SK-MEL-5 (cell line): ENCODE measurements around the gene SLC25A48. TPM values are rescaled to one million over a fixed set of nuclear protein-coding genes. Genes with fewer than 3 reads are reported as not detected.

Experiments used
- DNase-seq: peaks from one replicate; pipeline ENCODE4 v3.0.0-alpha.2; 2016; ENCODE audit warnings: low read depth, low spot score
- in situ Hi-C: cut with HindIII; loops from 2 replicates; pipeline ENCODE4 v1.10.0; 2016; ENCODE audit warnings: low sequenced_read_pairs, high pct_unique_total_duplicates, low pct_unique_long_range_greater_than_20kb
- polyA plus RNA-seq, 2 experiments: library from polyadenylated mRNA; depleted of rRNA; stranded (reverse); fragments of >200 nt; gene quantifications; 2 replicates each; pipeline ENCODE4 v1.2.3, GENCODE V29; 2015
- total RNA-seq: library from RNA; depleted of rRNA; stranded (reverse); fragments of >200 nt; shearing (Covaris generic); gene quantifications from 2 replicates; pipeline ENCODE4 v1.2.3, GENCODE V29; 2014; rRNA removed

The SLC25A48 gene, protein sequence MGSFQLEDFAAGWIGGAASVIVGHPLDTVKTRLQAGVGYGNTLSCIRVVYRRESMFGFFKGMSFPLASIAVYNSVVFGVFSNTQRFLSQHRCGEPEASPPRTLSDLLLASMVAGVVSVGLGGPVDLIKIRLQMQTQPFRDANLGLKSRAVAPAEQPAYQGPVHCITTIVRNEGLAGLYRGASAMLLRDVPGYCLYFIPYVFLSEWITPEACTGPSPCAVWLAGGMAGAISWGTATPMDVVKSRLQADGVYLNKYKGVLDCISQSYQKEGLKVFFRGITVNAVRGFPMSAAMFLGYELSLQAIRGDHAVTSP
- 0.05 TPM in 1 of 2 replicates, not detected in the other for total RNA-seq
- not detected in 2 replicates for polyA plus RNA-seq (2015; cell fraction: cytosol; rRNA removed)
- polyA plus RNA-seq (2015; cell fraction: nucleus; rRNA removed): not detected in 2 replicates

DNA sequence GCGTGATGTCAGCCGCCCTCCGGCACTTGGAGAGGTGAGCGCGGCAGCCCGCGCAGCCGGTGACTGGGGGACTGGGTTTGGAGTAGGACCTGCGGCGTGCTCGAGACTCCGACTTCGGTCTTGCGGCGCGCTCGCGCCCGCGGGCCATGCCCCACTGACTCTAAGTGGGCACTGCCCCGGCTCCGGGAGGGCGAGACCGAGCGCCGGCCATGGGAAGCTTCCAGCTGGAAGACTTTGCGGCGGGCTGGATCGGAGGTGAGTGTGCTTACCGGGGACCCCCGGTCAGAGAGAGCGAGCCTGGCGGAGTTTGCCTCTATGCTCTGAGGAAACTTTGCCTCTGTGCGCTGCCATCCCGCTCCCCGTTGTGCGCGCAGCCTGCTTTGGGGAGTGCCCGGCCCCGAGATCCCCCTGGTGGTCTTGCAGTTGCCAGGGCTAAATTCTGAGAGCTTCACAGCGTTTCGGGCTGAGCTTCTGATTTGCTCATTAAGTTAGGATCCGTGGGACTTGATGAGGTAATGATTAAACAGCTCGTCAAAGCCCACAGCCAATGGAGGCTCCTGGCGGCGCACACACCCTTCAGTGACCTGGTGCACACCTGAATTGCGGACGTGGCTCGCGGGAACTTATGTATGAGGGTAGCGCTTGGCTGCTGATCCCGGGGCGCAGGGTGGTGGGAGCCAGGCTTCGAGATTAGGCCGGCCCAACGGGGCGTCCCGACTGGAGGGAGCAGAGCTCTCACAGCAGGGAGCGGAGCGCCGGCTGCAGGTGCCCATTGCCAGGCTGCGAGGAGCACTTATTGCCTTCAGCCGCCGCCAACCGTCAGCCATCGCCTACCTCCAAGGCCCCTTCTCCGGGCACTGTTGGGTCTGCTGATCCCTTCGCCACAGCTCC lies at the start of gene SLC25A48:
Gene SLC25A48, plus strand, starts transcription at position 25 of the 891 bp plus-strand sequence. Its CDS starts 185 bp downstream, at position 210.
- DNase-seq: no peak
- in situ Hi-C loops: loop anchor here (25.0 kb wide), 2 partner anchors 273 to 373 kb away; partner anchors contain the start of gene TIFAB

DNA sequence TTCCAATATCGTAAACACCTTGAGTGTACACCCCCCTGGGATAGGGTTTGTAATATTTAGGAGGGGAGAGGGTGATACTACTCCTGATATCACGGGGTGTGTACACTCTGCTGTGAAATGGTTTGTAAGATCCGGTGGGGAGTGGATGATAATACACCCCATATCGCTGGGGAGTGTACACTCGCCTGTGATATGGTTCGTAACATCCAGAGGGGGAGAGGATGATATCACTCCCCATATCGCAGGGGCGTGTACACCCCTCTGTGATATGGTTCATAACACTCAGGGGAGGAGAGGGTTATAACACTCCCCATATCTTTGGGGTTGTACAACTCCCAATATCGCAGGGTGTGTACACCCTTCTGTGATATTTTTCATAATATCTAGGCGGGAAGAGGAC lies 33.8 kb upstream of the SLC25A48 start:
- DNase-seq: no peak
- in situ Hi-C loops: no loop called here

DNA sequence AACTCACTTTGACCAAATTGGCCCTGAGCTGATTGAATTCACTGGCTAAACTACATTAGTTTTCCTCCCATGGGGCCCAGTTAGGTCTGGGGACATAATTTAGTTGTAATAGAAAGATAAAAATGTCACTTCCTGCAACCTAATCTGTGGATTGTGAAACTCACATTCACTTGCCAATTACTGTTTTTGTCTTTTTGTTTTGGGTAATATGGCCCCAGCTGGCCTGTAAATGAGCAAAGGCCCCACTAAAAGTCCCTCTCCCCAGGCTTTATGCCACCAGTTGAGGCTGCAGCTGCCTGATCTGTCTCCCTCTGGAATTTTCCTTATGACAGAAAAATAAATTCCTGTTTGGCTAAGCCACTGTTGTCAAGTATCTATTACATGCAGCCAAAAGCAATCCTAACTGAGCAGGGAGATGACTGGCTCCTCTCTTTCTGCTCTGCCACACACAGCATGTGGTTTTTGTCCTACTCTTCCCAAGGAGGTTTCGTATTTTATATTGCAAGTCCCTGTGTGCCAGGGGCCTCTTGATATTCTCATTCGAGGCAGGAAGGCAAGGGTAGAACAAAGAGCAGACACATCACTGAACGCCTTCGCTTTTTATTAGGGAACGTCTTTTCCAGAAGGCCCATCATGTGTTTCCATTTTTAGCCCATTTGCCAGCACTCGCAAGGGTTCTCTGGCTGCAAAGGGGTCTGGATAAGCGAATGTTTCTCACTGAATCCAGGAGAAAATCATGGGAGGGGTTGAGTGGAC lies 24.1 kb upstream of the SLC25A48 start:
- in situ Hi-C loops: no loop called here
- DNase-seq: no peak

DNA sequence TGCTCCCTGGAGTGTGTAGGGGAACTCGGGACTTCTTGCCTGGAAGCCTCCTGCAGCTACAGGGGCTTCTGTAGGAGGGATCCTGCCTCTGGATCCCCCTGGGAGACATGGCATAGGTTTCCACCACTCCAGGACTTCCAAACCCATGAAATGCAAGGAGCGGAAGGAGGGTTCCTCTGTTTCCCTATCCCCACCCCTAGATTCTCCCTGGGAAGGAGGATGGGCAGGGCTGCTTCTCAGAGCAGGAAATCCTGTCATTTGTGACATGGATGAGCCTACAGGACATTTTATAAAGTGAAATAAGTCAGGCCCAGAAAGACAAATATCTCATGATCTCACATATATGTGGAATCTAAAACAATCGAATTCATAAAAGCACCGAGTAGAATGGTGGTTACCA lies 23.5 kb upstream of the SLC25A48 start:
- no peak for DNase-seq
- in situ Hi-C loops: no loop called here

DNA sequence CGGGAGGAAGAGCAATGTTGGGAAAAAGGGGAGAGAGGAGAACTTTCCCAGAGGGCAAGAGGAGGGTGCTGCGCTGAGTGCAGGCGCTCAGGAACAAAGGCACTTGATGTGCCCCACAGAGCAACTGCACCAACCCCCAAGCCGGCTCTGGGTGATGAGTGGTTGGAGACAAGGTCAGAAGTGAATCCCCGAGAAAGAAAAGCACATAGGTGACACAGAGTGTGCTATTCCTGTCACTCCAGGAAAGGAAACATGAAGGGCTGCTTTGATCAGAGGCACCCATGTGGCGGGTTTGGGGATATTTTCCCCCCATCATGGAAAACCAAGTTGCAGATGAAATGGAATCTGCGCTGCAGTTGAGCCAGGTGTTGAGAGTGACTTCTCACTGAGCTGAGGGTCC lies 20.7 kb upstream of the SLC25A48 start:
- DNase-seq: no peak
- in situ Hi-C loops: no loop called here

DNA sequence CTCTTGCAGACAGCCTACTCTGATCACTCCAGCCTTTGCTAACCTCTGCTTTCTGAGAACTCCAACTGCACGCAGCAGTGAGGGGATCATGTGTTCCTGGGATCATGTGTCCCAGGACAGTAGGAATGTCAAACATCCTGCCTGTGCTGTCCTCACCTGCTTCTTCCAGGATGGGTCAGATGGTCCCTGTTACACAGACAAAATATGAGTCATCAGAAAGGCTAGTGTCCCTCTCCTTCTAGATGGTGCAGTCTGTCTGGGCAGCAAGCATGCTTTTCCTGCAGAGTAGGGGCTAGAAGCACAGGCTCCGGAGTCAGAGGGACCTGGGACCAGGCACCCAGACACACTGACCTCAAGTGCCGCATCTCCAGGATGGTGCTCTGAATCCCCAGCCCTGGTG lies 20.1 kb upstream of the SLC25A48 start:
- in situ Hi-C loops: no loop called here
- no peak for DNase-seq

DNA sequence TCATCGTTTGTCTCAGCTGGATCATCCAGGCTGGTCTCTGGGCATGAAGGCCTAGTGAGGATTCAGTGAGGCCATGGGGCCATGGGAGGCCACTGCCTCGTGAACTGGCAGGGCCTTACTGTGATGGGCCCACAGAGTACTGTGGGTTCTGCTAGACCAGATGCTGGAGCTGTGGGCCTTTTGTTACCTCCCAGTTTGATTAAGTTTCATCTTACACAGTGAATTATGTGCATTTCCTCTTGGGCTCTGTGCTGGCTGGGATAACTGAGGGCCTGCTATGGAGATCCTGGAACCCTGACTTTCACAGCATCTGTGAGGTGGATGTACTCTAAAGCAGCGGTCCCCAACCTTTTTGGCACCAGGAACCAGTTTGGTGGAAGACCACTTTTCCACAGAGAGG lies 19.7 kb upstream of the SLC25A48 start:
- in situ Hi-C loops: no loop called here

DNA sequence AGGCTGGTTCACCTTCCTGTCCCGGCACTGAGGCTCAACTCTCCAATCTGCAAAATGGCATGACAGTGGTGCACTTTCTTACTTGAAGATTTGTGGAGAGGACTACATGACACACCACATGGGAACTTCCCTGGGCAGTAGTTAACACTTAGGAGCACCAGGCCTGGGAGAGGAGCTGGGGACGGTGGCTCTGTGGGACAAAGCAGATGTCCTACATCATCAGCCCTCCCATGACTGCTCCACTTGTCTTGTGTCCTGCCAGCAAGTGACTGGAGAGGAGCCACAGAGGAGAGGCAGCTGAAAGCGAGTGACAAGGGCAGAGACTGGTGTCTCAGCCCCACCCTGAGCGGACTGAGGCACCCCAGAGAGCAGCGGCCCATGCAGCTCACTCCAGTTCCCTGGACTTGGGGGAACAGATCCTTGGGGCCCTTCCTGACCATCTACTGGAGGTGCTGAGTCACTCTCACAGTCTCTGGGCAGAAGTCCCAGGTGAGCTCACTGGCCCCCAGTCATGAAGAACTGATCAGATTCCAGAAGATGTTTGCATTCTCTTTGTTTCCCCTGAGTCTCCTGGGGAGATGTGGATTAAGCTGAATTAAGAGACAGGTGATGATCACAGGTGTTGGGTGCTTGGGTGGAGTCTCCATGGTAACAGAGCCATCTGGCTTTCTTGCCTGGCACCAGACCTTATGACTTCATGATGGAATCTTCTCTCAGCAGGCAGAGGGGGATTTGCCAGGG lies 13.2 kb upstream of the SLC25A48 start:
- in situ Hi-C loops: no loop called here
- DNase-seq: no peak

More for the DNA sequence above, 19.7 kb upstream of the SLC25A48 start:
- DNase-seq: no peak

DNA sequence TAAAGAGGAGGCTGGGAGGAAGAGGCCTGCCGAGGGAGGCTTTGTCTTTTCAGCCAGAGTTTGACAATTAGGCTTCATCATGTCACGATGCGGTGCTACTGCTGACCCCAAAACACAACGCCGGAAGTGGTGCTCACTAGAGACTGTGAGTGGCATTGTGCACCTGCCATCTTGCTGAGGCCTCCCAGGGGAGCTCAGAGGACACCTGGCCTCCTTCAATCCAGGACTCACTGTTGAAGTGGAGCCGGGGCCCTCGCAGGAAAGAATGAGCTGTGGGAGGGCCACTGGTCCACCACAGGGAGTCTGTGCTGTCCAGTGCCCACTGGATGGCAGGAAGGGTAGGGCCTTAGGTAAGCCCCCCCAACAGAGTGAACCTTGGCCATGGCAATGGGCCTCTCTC lies 12.7 kb upstream of the SLC25A48 start:
- no peak for DNase-seq
- in situ Hi-C loops: no loop called here

DNA sequence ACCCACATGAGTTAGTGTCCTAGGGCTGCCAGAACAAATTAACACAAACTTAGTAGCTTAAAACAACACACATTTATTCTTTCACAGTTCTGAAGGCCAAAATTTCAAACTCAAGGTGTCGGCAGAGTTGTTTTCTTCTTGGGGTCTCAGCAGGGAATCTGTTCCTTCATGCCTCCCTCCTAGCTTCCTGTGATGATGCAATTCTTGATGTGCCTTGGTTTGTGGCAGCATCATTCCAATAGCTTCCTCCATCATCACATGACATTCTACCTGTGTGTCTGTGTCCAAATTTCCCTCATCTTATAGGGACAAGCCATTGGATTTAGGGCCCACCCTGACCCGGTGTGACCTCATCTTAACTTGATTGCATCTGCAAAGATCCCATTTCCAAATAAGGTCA lies 12.2 kb upstream of the SLC25A48 start:
- in situ Hi-C loops: no loop called here
- DNase-seq: no peak

DNA sequence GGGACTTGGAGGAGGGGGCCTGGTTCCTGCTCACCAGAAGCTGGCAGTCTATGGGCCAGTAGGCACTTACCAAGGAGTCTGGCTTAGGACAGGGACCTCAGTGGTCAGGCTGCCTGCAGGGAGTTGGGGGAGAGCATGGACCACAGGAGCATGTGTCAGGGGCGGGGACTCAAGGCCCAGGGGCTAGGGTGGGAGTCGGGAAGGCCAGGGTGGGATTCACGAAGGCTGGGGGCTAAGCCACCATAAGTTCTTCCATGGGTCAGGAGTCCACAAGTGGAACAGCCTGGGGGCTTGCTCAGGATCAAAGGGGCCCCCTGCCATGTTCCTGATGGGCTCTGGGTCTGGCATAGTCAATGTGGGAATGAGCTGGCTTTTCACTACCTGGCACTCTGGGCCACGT lies 11.5 kb upstream of the SLC25A48 start:
- no peak for DNase-seq
- in situ Hi-C loops: no loop called here

DNA sequence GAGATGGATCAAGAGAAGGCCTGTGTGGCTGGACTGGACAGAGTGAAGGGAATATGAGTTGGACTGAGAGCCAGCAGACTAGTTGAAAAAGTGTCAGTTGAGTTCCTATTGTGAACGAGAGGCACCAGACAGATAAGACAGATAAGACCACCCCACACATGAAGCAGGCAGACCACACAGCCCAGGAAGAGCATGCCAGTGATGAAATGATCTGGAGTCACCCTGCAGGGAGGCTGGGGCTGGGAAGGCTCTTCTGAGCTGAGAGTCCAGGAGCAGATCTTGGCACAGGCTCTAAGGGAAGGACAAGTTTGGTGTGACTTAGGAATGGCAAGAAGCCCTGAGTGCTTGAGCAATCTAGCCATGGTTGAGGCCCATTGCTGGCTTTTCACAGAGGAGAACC lies 10.6 kb upstream of the SLC25A48 start:
- no peak for DNase-seq
- in situ Hi-C loops: no loop called here

DNA sequence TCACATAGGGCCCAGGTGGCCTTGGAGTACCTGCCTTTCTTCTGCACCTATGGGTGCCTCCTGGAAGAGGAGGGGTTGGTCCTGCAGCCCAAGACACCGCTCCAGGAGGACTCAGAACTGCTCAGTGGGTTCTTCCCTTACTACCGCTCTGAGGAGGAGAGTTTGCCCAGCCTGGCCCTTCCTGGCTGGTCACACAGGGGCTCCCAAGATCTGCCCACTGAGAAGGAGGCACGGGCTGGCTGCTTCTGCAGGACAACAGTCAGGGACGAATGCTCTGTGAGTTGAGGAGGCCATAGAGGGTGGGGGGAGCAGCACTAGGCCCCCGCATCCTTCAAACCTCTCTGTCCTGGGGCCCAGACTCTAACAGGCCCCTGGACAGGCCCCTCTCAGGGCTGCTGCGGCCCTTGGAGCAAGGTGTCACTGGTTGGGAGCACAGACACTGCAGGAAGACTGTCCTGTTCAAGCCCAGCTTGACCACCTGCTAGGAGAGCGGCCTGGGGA lies 9.9 kb upstream of the SLC25A48 start:
- no peak for DNase-seq
- in situ Hi-C loops: loop anchor here (25.0 kb wide), 2 partner anchors 262 to 362 kb away; partner anchors contain the start of gene TIFAB

DNA sequence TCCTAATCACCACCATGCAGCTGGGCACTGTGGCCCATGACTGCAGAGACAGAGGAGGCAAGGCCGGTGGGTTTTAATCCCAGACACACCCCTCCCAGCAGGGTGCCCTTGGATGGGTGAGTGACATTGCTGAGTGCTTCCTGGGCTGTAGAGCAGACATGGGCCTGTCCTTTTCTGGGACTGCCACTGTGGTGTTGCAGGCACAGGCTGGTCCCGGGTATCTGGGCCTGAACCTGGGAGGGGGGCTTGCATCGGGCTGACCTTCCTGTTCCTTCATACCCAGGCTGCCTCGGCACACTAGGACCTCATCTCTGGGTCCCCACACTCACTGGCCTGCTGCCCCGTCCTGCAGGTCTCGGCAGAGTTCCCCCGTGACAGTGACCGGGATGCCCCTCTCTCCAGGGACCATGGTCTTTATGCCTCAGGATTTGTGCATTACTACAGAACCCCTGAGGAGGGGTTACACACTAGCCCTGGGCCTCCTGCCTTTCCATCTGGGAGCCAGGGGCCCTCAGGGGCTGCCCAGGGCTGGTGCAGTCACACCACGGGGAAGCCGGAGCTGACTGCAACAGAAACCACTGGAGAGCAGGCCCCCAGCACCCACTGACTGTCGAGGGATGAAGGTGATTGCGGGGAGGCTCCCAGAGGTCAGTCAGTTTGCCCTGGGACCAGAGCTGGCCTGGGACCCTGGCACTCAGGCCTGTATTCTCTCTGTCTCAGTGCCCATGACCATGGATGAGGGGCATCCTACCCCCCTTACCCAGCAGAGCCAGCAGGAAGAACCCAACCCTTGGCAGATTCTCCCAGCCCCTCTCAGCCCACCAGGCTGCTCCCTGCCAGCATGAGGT lies 8.9 kb upstream of the SLC25A48 start:
- DNase-seq: no peak
- in situ Hi-C loops: loop anchor here (25.0 kb wide), 2 partner anchors 263 to 363 kb away; partner anchors contain the start of gene TIFAB

DNA sequence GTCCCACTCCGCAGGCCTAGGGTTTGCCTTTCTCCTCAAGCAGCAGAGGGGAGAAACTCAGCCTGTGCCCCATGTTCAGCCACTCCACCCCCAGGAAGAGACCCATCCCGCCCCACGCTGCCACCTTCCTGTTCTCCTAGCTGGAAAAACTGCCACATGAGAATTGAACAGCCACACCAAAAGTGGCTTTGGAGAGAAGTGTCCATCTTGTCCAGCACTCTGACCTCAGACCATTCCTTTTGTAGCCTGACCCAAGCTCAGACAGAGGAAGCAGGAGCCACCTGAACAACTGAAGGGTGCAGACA lies 8.3 kb upstream of the SLC25A48 start:
- in situ Hi-C loops: loop anchor here (25.0 kb wide), 2 partner anchors 264 to 364 kb away; partner anchors contain the start of gene TIFAB
- no peak for DNase-seq

DNA sequence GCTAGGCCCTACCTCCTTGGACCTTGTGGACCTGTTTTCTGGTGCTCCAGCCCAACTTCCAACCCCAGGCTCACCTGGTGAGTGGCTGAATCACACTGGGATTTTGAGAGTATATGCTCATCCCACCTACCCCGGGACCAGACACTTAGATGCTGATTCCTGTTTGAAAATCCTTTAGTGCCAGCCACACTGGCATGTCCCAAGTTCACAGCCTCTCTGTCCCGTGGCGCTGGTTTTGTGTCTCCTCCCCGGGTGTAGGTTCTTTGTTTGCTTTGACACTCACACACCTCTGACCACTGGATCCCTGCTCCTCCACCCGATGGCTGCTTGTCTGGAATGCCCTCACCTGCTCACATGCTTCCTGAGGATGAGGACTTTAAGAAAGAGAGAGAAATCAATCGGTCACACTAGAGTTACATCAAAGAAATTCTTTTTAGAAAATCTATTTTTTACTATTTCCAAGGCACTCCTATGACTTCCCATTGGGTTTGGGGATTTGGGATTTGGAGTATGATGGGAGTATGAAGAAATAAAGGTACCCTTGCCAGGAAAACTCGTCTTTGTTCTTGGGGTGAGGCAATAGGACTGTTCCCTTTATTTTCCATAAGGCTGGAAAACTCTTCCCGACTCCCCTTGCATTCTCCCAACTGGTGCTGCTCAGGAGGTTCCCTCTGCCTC lies 7.3 kb upstream of the SLC25A48 start:
- in situ Hi-C loops: loop anchor here (25.0 kb wide), 2 partner anchors 265 to 365 kb away; partner anchors contain the start of gene TIFAB
- DNase-seq: no peak
